Measurements from ENCODE around the gene NKX6-1.

DNA sequence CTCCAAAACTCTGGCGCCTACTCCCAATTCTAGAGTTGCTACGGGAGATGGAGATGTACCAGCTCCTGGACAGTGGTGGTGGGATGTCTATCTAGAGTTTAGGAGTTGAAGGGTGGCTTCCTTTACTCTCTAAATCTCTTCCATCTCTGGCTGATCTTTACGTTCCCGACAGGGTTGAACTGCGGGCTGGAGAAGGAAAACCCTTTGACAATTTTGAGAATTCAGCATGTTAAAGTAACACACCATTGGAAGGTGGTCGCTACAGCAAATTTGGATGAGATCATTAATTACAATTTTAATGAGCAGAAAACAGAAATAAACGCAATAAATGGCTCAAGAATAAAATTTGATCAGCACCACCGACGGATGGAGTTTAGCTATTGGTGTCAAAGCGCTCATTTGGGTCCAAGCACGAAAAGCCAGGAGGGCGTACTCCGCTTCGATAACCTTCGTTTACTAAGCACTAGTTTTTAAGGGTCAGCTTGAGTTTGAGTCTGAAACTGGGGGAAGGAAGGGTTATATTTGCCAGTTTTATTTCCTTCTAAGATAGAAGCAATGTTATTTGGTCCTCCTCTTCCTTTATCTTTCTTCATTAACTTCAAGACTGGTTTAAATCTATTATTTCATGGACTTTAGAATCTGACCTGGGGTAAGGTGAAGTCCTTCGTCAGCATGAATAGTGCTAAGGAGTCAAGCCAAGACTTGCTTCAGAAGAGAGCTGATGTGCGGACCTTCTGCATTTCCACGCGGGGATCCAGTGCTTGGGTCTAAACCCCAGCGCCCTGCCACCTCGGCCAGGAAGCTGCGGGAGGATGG is 1.5 kb upstream of the NKX6-1 start:
- no peak for TF ChIP-seq SUZ12 (IDR thresholded peaks at IDR 0.05; ENCODE audit: extremely low read depth, insufficient read depth, insufficient read length)
- TF ChIP-seq ZNF274 (IDR thresholded peaks at IDR 0.05; ENCODE audit: low read depth, low read length): no peak
- no peak for TF ChIP-seq YY1 (IDR thresholded peaks at IDR 0.05; ENCODE audit: insufficient read depth, insufficient read length)

Data from NT2/D1 (cell line).